HEK293 (cell line): ENCODE data around the gene MBLAC2.

ENCODE experiments used
- GFI1B ChIP-seq: fragments of 450-650 bp; formaldehyde crosslinking; IDR thresholded peaks from 2 replicates; pipeline ENCODE4 v1.5.1; 2016; ENCODE audit warnings: missing biosample characterization, missing genetic modification characterization
- GLIS2 ChIP-seq: fragments of 450-650 bp; formaldehyde crosslinking; IDR thresholded peaks from 2 replicates; pipeline ENCODE4 v1.5.1; 2016; ENCODE audit warnings: missing biosample characterization, missing genetic modification characterization
- HOXC10 ChIP-seq: sonication (generic); formaldehyde crosslinking; IDR thresholded peaks from 2 replicates; pipeline ENCODE4 v1.8.1; 2023; ENCODE audit warnings: mild to moderate bottlenecking, missing genetic modification reagents
- SP2 ChIP-seq: fragments of 450-650 bp; formaldehyde crosslinking; IDR thresholded peaks from 2 replicates; pipeline ENCODE4 v1.5.1; 2016; ENCODE audit warnings: missing biosample characterization, missing genetic modification characterization
- TRIM28 ChIP-seq: IDR thresholded peaks from 2 replicates; pipeline ENCODE4 v1.6.1; 2011; ENCODE audit warnings: low read length, control low read depth, borderline replicate concordance
- YY1 ChIP-seq: fragments of 450-650 bp; formaldehyde crosslinking; IDR thresholded peaks from 2 replicates; pipeline ENCODE4 v1.5.1; 2018; ENCODE audit warnings: missing biosample characterization, missing genetic modification characterization
- ZFP37 ChIP-seq: fragments of 450-650 bp; formaldehyde crosslinking; IDR thresholded peaks from 2 replicates; pipeline ENCODE4 v1.5.1; 2016; ENCODE audit warnings: missing biosample characterization, missing genetic modification characterization
- ZFP41 ChIP-seq: fragments of 450-650 bp; formaldehyde crosslinking; IDR thresholded peaks from 2 replicates; pipeline ENCODE4 v1.5.1; 2016; ENCODE audit warnings: missing biosample characterization, missing genetic modification characterization, borderline replicate concordance
- ZNF133 ChIP-seq: fragments of 450-650 bp; formaldehyde crosslinking; IDR thresholded peaks from 2 replicates; pipeline ENCODE4 v1.5.1; 2016; ENCODE audit warnings: missing biosample characterization, missing genetic modification characterization
- ZNF138 ChIP-seq: fragments of 450-650 bp; formaldehyde crosslinking; IDR thresholded peaks from 2 replicates; pipeline ENCODE4 v1.5.1; 2016; ENCODE audit warnings: missing biosample characterization, missing genetic modification characterization, borderline replicate concordance
- ZNF155 ChIP-seq: fragments of 450-650 bp; formaldehyde crosslinking; IDR thresholded peaks from 2 replicates; pipeline ENCODE4 v1.5.1; 2016; ENCODE audit warnings: missing biosample characterization, missing genetic modification characterization
- ZNF157 ChIP-seq: fragments of 450-650 bp; formaldehyde crosslinking; IDR thresholded peaks from 2 replicates; pipeline ENCODE4 v1.5.1; 2016; ENCODE audit warnings: missing biosample characterization, missing genetic modification characterization
- ZNF2 ChIP-seq: fragments of 450-650 bp; formaldehyde crosslinking; IDR thresholded peaks from 2 replicates; pipeline ENCODE4 v1.5.1; 2016; ENCODE audit warnings: missing biosample characterization, missing genetic modification characterization
- ZNF266 ChIP-seq: fragments of 450-650 bp; formaldehyde crosslinking; IDR thresholded peaks from 2 replicates; pipeline ENCODE4 v1.5.1; 2016; ENCODE audit warnings: missing biosample characterization, missing genetic modification characterization, low read depth
- ZNF302 ChIP-seq: fragments of 450-650 bp; formaldehyde crosslinking; IDR thresholded peaks from 2 replicates; pipeline ENCODE4 v1.5.1; 2016; ENCODE audit warnings: missing biosample characterization, missing genetic modification characterization, low read depth
- ZNF335 ChIP-seq: fragments of 450-650 bp; formaldehyde crosslinking; conservative IDR thresholded peaks from 2 replicates; pipeline ENCODE4 v1.5.1; 2016; ENCODE audit warnings: missing biosample characterization, missing genetic modification characterization
- ZNF391 ChIP-seq: fragments of 450-650 bp; formaldehyde crosslinking; IDR thresholded peaks from 2 replicates; pipeline ENCODE4 v1.5.1; 2016; ENCODE audit warnings: low read depth, missing biosample characterization, missing genetic modification characterization, borderline replicate concordance
- ZNF426 ChIP-seq: fragments of 450-650 bp; formaldehyde crosslinking; IDR thresholded peaks from 2 replicates; pipeline ENCODE4 v1.5.1; 2017; ENCODE audit warnings: missing biosample characterization, missing genetic modification characterization, mild to moderate bottlenecking, inconsistent platforms, moderate library complexity
- ZNF48 ChIP-seq: fragments of 450-650 bp; formaldehyde crosslinking; IDR thresholded peaks from 2 replicates; pipeline ENCODE4 v1.5.1; 2016; ENCODE audit warnings: missing biosample characterization, missing genetic modification characterization
- ZNF501 ChIP-seq: fragments of 450-650 bp; formaldehyde crosslinking; IDR thresholded peaks from 2 replicates; pipeline ENCODE4 v1.5.1; 2016; ENCODE audit warnings: missing biosample characterization, missing genetic modification characterization
- ZNF544 ChIP-seq: fragments of 450-650 bp; formaldehyde crosslinking; IDR thresholded peaks from 2 replicates; pipeline ENCODE4 v1.5.0; 2017; ENCODE audit warnings: missing biosample characterization, missing genetic modification characterization
- ZNF561 ChIP-seq: fragments of 450-650 bp; IDR thresholded peaks from 2 replicates; pipeline ENCODE4 v1.5.1; 2018; ENCODE audit warnings: missing biosample characterization, missing genetic modification characterization, borderline replicate concordance
- ZNF623 ChIP-seq: fragments of 450-650 bp; formaldehyde crosslinking; IDR thresholded peaks from 2 replicates; pipeline ENCODE4 v1.5.1; 2016; ENCODE audit warnings: missing biosample characterization, missing genetic modification characterization
- ZNF629 ChIP-seq: fragments of 450-650 bp; formaldehyde crosslinking; IDR thresholded peaks from 2 replicates; pipeline ENCODE4 v1.5.1; 2017; ENCODE audit warnings: missing biosample characterization, missing genetic modification characterization
- ZNF658 ChIP-seq: fragments of 450-650 bp; formaldehyde crosslinking; IDR thresholded peaks from 2 replicates; pipeline ENCODE4; 2016; ENCODE audit warnings: missing biosample characterization, missing genetic modification characterization
- ZNF692 ChIP-seq: fragments of 450-650 bp; formaldehyde crosslinking; IDR thresholded peaks from 2 replicates; pipeline ENCODE4 v1.5.1; 2016; ENCODE audit warnings: missing biosample characterization, missing genetic modification characterization
- ZNF704 ChIP-seq: fragments of 450-650 bp; formaldehyde crosslinking; IDR thresholded peaks from 2 replicates; pipeline ENCODE4 v1.5.1; 2016; ENCODE audit warnings: missing biosample characterization, missing genetic modification characterization
- ZNF768 ChIP-seq: fragments of 450-650 bp; formaldehyde crosslinking; IDR thresholded peaks from 2 replicates; pipeline ENCODE4 v1.5.1; 2018; ENCODE audit warnings: missing biosample characterization, mild to moderate bottlenecking, missing genetic modification characterization
- ZNF777 ChIP-seq: fragments of 450-650 bp; formaldehyde crosslinking; IDR thresholded peaks from 2 replicates; pipeline ENCODE4 v1.5.1; 2017; ENCODE audit warnings: missing biosample characterization, missing genetic modification characterization, borderline replicate concordance
- ZSCAN4 ChIP-seq: fragments of 450-650 bp; formaldehyde crosslinking; IDR thresholded peaks from 2 replicates; pipeline ENCODE4 v1.5.1; 2017; ENCODE audit warnings: missing biosample characterization, missing genetic modification characterization
- TF ChIP-seq, protein P1 (sequence below): fragments of 450-650 bp; formaldehyde crosslinking; IDR thresholded peaks from 2 replicates; pipeline ENCODE4 v1.5.1; 2016; ENCODE audit warnings: missing biosample characterization, missing genetic modification characterization
- TF ChIP-seq, protein P2 (sequence below): fragments of 450-650 bp; formaldehyde crosslinking; IDR thresholded peaks from 2 replicates; pipeline ENCODE4 v1.5.1; 2017; ENCODE audit warnings: missing biosample characterization, missing genetic modification characterization

Gene MBLAC2

DNA sequence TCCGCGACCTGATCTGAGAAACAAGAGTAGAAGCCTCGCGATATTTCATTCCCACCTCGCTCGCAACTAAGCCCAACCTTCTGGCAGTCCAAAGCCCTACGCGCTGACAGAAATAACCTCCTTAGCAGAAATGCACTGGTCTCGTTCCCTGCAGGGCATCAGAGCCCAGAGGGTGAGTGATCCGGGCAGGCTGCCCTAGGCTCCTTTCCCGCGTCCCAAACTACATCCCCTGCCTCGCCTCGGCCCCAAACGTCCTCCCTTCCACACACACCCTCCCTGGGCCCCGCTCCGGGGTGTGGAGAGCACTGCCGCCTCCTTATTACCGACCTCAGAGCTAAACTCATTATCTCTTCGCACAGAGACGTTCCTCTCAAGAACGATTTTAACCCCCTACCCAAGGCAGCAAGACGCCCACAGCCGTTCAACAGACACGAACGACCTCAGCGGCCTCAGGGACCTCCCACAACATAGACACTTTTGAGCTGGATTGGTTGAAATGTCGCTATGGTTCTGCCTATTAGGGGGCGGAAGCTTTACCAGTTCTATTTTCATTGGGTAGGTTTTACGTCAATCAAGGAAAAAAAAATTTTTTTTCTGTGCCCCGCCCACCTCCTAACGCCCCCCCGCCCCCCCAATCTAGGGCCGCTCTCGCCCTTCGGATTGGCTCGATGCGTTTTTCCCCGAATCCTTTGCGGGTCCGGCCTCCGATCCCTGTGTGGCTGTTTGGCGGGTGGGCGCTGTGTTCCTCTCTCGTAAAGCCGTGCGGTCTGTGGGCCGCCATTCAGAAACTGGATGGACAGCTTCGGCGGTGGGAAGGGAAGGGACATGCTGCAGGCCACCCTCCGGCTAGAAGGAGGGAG lies 65.0 kb downstream of the MBLAC2 start, which contains the start of gene CETN3 (continued):
- TF ChIP-seq ZNF768 (tag by site-specific recombination) (peak; percentile 63; the same call in 1 of the 2 replicates), ZNF2 (peak; percentile 93), GLIS2 (tag by site-specific recombination) (peak; percentile 79), GFI1B (tag by site-specific recombination) (no peak), ZNF335 (tag by site-specific recombination) (peak; percentile 88), ZNF561 (tag by site-specific recombination) (peak; percentile 76), ZFP37 (tag by site-specific recombination) (peak; percentile 97), TRIM28 (peak; percentile 0; the same call in 1 of the 2 replicates), ZNF391 (peak; percentile 77; the same call in 1 of the 2 replicates), ZNF426 (tag by site-specific recombination) (no peak), ZNF777 (no peak), ZNF48 (tag by site-specific recombination) (no peak), ZNF138 (tag by site-specific recombination) (no peak), ZNF133 (tag by site-specific recombination) (no peak), ZNF155 (tag by site-specific recombination) (no peak), SP2 (peak; percentile 86), ZSCAN4 (tag by site-specific recombination) (no peak), ZNF629 (peak; percentile 68), ZNF157 (no peak), HOXC10 (CRISPR knock-in tag) (no peak), ZNF501 (tag by site-specific recombination) (peak; percentile 95), ZNF704 (tag by site-specific recombination) (no peak), ZFP41 (tag by site-specific recombination) (no peak), ZNF658 (tag by site-specific recombination) (no peak), YY1 (tag by site-specific recombination) (peak; percentile 86), ZNF302 (no peak), ZNF544 (tag by site-specific recombination) (no peak), ZNF623 (peak; percentile 34; the same call in 1 of the 2 replicates), ZNF692 (tag by site-specific recombination) (peak; percentile 40; the same call in 1 of the 2 replicates), ZNF266 (no peak)
- TF ChIP-seq, protein P1, sequence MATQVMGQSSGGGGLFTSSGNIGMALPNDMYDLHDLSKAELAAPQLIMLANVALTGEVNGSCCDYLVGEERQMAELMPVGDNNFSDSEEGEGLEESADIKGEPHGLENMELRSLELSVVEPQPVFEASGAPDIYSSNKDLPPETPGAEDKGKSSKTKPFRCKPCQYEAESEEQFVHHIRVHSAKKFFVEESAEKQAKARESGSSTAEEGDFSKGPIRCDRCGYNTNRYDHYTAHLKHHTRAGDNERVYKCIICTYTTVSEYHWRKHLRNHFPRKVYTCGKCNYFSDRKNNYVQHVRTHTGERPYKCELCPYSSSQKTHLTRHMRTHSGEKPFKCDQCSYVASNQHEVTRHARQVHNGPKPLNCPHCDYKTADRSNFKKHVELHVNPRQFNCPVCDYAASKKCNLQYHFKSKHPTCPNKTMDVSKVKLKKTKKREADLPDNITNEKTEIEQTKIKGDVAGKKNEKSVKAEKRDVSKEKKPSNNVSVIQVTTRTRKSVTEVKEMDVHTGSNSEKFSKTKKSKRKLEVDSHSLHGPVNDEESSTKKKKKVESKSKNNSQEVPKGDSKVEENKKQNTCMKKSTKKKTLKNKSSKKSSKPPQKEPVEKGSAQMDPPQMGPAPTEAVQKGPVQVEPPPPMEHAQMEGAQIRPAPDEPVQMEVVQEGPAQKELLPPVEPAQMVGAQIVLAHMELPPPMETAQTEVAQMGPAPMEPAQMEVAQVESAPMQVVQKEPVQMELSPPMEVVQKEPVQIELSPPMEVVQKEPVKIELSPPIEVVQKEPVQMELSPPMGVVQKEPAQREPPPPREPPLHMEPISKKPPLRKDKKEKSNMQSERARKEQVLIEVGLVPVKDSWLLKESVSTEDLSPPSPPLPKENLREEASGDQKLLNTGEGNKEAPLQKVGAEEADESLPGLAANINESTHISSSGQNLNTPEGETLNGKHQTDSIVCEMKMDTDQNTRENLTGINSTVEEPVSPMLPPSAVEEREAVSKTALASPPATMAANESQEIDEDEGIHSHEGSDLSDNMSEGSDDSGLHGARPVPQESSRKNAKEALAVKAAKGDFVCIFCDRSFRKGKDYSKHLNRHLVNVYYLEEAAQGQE = peak; percentile 28; the same call in 1 of the 2 replicates
- TF ChIP-seq, protein P2, sequence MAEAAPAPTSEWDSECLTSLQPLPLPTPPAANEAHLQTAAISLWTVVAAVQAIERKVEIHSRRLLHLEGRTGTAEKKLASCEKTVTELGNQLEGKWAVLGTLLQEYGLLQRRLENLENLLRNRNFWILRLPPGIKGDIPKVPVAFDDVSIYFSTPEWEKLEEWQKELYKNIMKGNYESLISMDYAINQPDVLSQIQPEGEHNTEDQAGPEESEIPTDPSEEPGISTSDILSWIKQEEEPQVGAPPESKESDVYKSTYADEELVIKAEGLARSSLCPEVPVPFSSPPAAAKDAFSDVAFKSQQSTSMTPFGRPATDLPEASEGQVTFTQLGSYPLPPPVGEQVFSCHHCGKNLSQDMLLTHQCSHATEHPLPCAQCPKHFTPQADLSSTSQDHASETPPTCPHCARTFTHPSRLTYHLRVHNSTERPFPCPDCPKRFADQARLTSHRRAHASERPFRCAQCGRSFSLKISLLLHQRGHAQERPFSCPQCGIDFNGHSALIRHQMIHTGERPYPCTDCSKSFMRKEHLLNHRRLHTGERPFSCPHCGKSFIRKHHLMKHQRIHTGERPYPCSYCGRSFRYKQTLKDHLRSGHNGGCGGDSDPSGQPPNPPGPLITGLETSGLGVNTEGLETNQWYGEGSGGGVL (tag by site-specific recombination) = no peak
